Common myeloid progenitor, CD34-positive (primary cell): ENCODE measurements around the gene FBRS.
A peak's percentile ranks its signal among the peaks of the same experiment; 100 is the strongest.

Experiments used
- CTCF ChIA-PET: fragments of 350-600 bp; sonication (Branson Sonifier 250); formaldehyde crosslinking; loops from one replicate; lab custom pipeline; 2021; ENCODE audit warnings: antibody characterized with exemption; lab: Charles Lee
- POLR2A ChIA-PET: fragments of 350-600 bp; sonication (Branson Sonifier 250); formaldehyde crosslinking; loops from one replicate; lab custom pipeline; 2021; ENCODE audit warnings: antibody characterized with exemption; lab: Charles Lee
- DNase-seq, 3 donors: peaks; one replicate each; pipeline versions ENCODE4 v3.0.0 to v3.0.0-alpha.2; 2013
- H3K27ac ChIP-seq, 2 experiments: 1 replicate in 1 of 2; 2 replicates in 1 of 2; pipeline ENCODE4 v1.7.0; 2013; ENCODE audit warnings: inconsistent platforms in 2 of 2, low read length in 2 of 2, mild to moderate bottlenecking in 2 of 2, low read depth in 1 of 2, moderate library complexity in 1 of 2; ENCODE audit not compliant: severe bottlenecking in 2 of 2, insufficient read depth in 1 of 2, poor library complexity in 1 of 2
- H3K27me3 ChIP-seq, 5 experiments: replicated peaks in 2 of 5; 1 replicate in 3 of 5; 2 replicates in 2 of 5; pipeline versions ENCODE4 v1.6.1 to v1.7.0; 2013; ENCODE audit warnings: low read length in 4 of 5, mild to moderate bottlenecking in 2 of 5, moderate library complexity in 2 of 5, inconsistent platforms in 1 of 5; ENCODE audit not compliant: insufficient read depth in 5 of 5, control insufficient read depth in 4 of 5
- H3K36me3 ChIP-seq, 4 experiments: 1 replicate in 2 of 4; 2 replicates in 2 of 4; pipeline versions ENCODE4 v1.6.1 to v1.7.0; 2013; ENCODE audit warnings: low read length in 3 of 4, control low read depth in 1 of 4, mild to moderate bottlenecking in 1 of 4; ENCODE audit not compliant: control insufficient read depth in 4 of 4, insufficient read depth in 4 of 4
- H3K4me1 ChIP-seq, 4 experiments: 1 replicate in 3 of 4; 2 replicates in 1 of 4; pipeline versions ENCODE4 v1.6.1 to v1.7.1; 2013; ENCODE audit warnings: low read length in 3 of 4, mild to moderate bottlenecking in 3 of 4, control low read depth in 1 of 4, inconsistent platforms in 1 of 4, moderate library complexity in 1 of 4; ENCODE audit not compliant: control insufficient read depth in 4 of 4, insufficient read depth in 4 of 4; ENCODE audit errors: control extremely low read depth in 1 of 4
- H3K4me3 ChIP-seq, 7 experiments: 1 replicate in 4 of 7; 2 replicates in 3 of 7; pipeline versions ENCODE4 v1.5.1 to v1.7.0; 2013; ENCODE audit warnings: mild to moderate bottlenecking in 7 of 7, low read length in 6 of 7, moderate library complexity in 6 of 7, inconsistent platforms in 2 of 7, low read depth in 2 of 7, control low read depth in 1 of 7; ENCODE audit not compliant: insufficient read depth in 4 of 7, control insufficient read depth in 1 of 7; ENCODE audit errors: extremely low read depth in 1 of 7
- H3K9me3 ChIP-seq, 5 experiments: 1 replicate in 4 of 5; 2 replicates in 1 of 5; pipeline versions ENCODE4 v1.6.1 to v1.7.1; 2013; ENCODE audit warnings: low read length in 4 of 5, mild to moderate bottlenecking in 2 of 5, inconsistent platforms in 1 of 5, low read depth in 1 of 5, moderate library complexity in 1 of 5; ENCODE audit not compliant: control insufficient read depth in 4 of 5, insufficient read depth in 2 of 5; ENCODE audit errors: control extremely low read depth in 1 of 5
- WGBS: methylation state at CpG from one replicate; pipeline ENCODE4 v1.1.5; 2013; ENCODE audit not compliant: insufficient coverage; 5-methylcytosine and 5-hydroxymethylcytosine counted together

FBRS gene

GRCh38 chr16:30619638-30620037 lies 38.6 kb upstream of the FBRS start:
- CTCF ChIA-PET = interaction anchor here (0.9 to 14.5 kb wide), 5 partner anchors 8 to 190 kb away, joined by 4 to 144 read pairs (median 6); partner anchors contain the start of genes DCTPP1 and ZNF689

GRCh38 chr16:30620169-30620568 lies 38.1 kb upstream of the FBRS start:
- ChIA-PET POLR2A (no interaction called here), CTCF (interaction anchor here (0.9 to 14.5 kb wide), 6 partner anchors 7 to 190 kb away, joined by 4 to 144 read pairs (median 5); partner anchors contain the start of genes DCTPP1 and ZNF689)
- H3K9me3 ChIP-seq = peaks cover 0 to 5% (median 3%) of the 10 kb centered on the region in 5 experiments
- DNase-seq = no peak
- 93% methylated on average over 3 of the region's 3 CpGs for WGBS
- no peaks in the 10 kb centered on the region for H3K36me3 ChIP-seq
- peaks cover 0 to 7% (median 4%) of the 10 kb centered on the region in 4 experiments for H3K4me1 ChIP-seq
- no peak overlapping the region for H3K27ac ChIP-seq
- H3K27me3 ChIP-seq = peaks cover 0 to 2% (median 0%) of the 10 kb centered on the region in 5 experiments
- no peak overlapping the region for H3K4me3 ChIP-seq

More at GRCh38 chr16:30619638-30620037, 38.6 kb upstream of the FBRS start:
- 100% methylated on average over 3 of the region's 5 CpGs for whole genome bisulfite sequencing
- peaks cover 0 to 2% (median 0%) of the 10 kb centered on the region in 5 experiments for H3K27me3 ChIP-seq
- no peaks in the 10 kb centered on the region for H3K36me3 ChIP-seq
- no peak overlapping the region for H3K4me3 ChIP-seq
- H3K4me1 ChIP-seq = peaks cover 0 to 7% (median 4%) of the 10 kb centered on the region in 4 experiments
- DNase-seq = no peak
- POLR2A ChIA-PET = no interaction called here
- H3K9me3 ChIP-seq = peaks cover 0 to 5% (median 3%) of the 10 kb centered on the region in 5 experiments
- H3K27ac ChIP-seq = no peak overlapping the region

GRCh38 chr16:30621765-30622164 lies 36.5 kb upstream of the FBRS start:
- WGBS = 98% methylated on average over 4 of the region's 5 CpGs
- Histone ChIP-seq H3K36me3 (no peaks in the 10 kb centered on the region), H3K27me3 (peaks cover 0 to 2% (median 0%) of the 10 kb centered on the region in 5 experiments), H3K9me3 (peaks cover 0 to 5% (median 3%) of the 10 kb centered on the region in 5 experiments), H3K4me3 (no peak overlapping the region), H3K4me1 (peaks cover 0 to 7% (median 3%) of the 10 kb centered on the region in 4 experiments), H3K27ac (no peak overlapping the region)
- DNase-seq = no peak
- ChIA-PET POLR2A (no interaction called here), CTCF (interaction anchor here (13.9 to 14.5 kb wide), 2 partner anchors 6 kb away, joined by 144 read pairs; partner anchors contain the start of gene ZNF689)

GRCh38 chr16:30622455-30623032 lies 35.7 kb upstream of the FBRS start:
- no peak overlapping the region for H3K27ac ChIP-seq
- H3K4me1 ChIP-seq = peaks cover 0 to 7% (median 3%) of the 10 kb centered on the region in 4 experiments
- ChIA-PET CTCF (interaction anchor here (0.6 to 14.5 kb wide), 5 partner anchors 5 to 22 kb away, joined by 3 to 144 read pairs (median 78); partner anchors contain the start of gene ZNF689), POLR2A (no interaction called here)
- no peak overlapping the region for H3K4me3 ChIP-seq
- 70% methylated on average over 8 of the region's 10 CpGs for WGBS
- H3K9me3 ChIP-seq = peaks cover 0 to 5% (median 3%) of the 10 kb centered on the region in 5 experiments
- H3K27me3 ChIP-seq = peaks cover 0 to 2% (median 0%) of the 10 kb centered on the region in 5 experiments
- no peaks in the 10 kb centered on the region for H3K36me3 ChIP-seq
- DNase-seq = no peak

GRCh38 chr16:30623536-30624283 lies 34.5 kb upstream of the FBRS start:
- POLR2A ChIA-PET = no interaction called here
- peaks cover 0 to 2% (median 0%) of the 10 kb centered on the region in 5 experiments for H3K27me3 ChIP-seq
- no peak overlapping the region for H3K4me3 ChIP-seq
- peak in 2 of 3 donors; percentile 54 to 70 for DNase-seq
- H3K36me3 ChIP-seq = no peaks in the 10 kb centered on the region
- peaks cover 0 to 5% (median 3%) of the 10 kb centered on the region in 5 experiments for H3K9me3 ChIP-seq
- H3K4me1 ChIP-seq = peaks cover 0 to 2% (median 2%) of the 10 kb centered on the region in 4 experiments
- 93% methylated on average over 11 of the region's 11 CpGs for WGBS
- CTCF ChIA-PET = interaction anchor here (1.1 to 13.9 kb wide), 3 partner anchors 8 to 23 kb away, joined by 3 to 144 read pairs (median 78); partner anchors contain the start of gene ZNF689
- no peak overlapping the region for H3K27ac ChIP-seq

- DNase-seq = peak; percentile 63 to 92 (median 86)
- CTCF ChIA-PET = interaction anchor here (0.7 to 13.9 kb wide), 7 partner anchors 10 to 594 kb away, joined by 3 to 144 read pairs (median 5); partner anchors contain the start of genes DCTPP1, PRR14 and ZNF689
- POLR2A ChIA-PET = interaction anchor here (1.0 kb wide), 1 partner anchor 32 kb away, joined by 3 read pairs; the partner anchor contains the start of gene FBRS
- peaks cover 0 to 2% (median 0%) of the 10 kb centered on the region in 5 experiments for H3K27me3 ChIP-seq
- peaks cover 0 to 5% (median 3%) of the 10 kb centered on the region in 4 experiments for H3K4me1 ChIP-seq
- WGBS = 92% methylated on average over 7 of the region's 9 CpGs
- H3K27ac ChIP-seq = peak overlapping the region in 1 of 2 experiments; percentile 64
- no peak overlapping the region for H3K4me3 ChIP-seq
- no peaks in the 10 kb centered on the region for H3K36me3 ChIP-seq
- peaks cover 0 to 5% (median 3%) of the 10 kb centered on the region in 5 experiments for H3K9me3 ChIP-seq
These were observed 32.0 kb upstream of the FBRS start for GRCh38 chr16:30626236-30626635.
